ENCODE data around the gene ARMH4.

Gene ARMH4

GRCh38 chr14:58193542-58193941, 41.5 kb upstream of the ARMH4 start:
- H3K4me3 ChIP-seq (ENCODE audit: low read depth, low read length), result no peak overlapping the region
- DNase-seq (ENCODE audit: low read depth), result no peak
- TF ChIP-seq CTCF (IDR thresholded peaks at IDR 0.05; ENCODE audit: low read depth, low read length, missing control alignments), result no peak

GRCh38 chr14:58191763-58192601, 40.0 kb upstream of the ARMH4 start:
- H3K4me3 ChIP-seq (ENCODE audit: low read depth, low read length), result no peak overlapping the region
- no peak for TF ChIP-seq CTCF (IDR thresholded peaks at IDR 0.05; ENCODE audit: low read depth, low read length, missing control alignments)
- no peak for DNase-seq (ENCODE audit: low read depth)

- no peak for DNase-seq (ENCODE audit: low read depth)
- TF ChIP-seq CTCF (IDR thresholded peaks at IDR 0.05; ENCODE audit: low read depth, low read length, missing control alignments), result no peak
- H3K4me3 ChIP-seq (ENCODE audit: low read depth, low read length), result no peak overlapping the region
Observed at GRCh38 chr14:58189176-58189575, 37.2 kb upstream of the ARMH4 start.

GRCh38 chr14:58177125-58177524, 25.1 kb upstream of the ARMH4 start:
- DNase-seq (ENCODE audit: low read depth), result no peak
- TF ChIP-seq CTCF (IDR thresholded peaks at IDR 0.05; ENCODE audit: low read depth, low read length, missing control alignments), result no peak
- no peak overlapping the region for H3K4me3 ChIP-seq (ENCODE audit: low read depth, low read length)

- DNase-seq (ENCODE audit: low read depth), result no peak
- no peak overlapping the region for H3K4me3 ChIP-seq (ENCODE audit: low read depth, low read length)
- TF ChIP-seq CTCF (IDR thresholded peaks at IDR 0.05; ENCODE audit: low read depth, low read length, missing control alignments), result no peak
Observed at GRCh38 chr14:58171090-58171489, 19.1 kb upstream of the ARMH4 start.

- H3K4me3 ChIP-seq (ENCODE audit: low read depth, low read length), result no peak overlapping the region
- DNase-seq (ENCODE audit: low read depth), result no peak
- no peak for TF ChIP-seq CTCF (IDR thresholded peaks at IDR 0.05; ENCODE audit: low read depth, low read length, missing control alignments)
Observed at GRCh38 chr14:58167891-58168290, 15.9 kb upstream of the ARMH4 start.

- TF ChIP-seq CTCF (IDR thresholded peaks at IDR 0.05; ENCODE audit: low read depth, low read length, missing control alignments), result no peak
- DNase-seq (ENCODE audit: low read depth), result no peak
- no peak overlapping the region for H3K4me3 ChIP-seq (ENCODE audit: low read depth, low read length)
Observed at GRCh38 chr14:58167057-58167456, 15.0 kb upstream of the ARMH4 start.
